MCF 10A (cell line): ENCODE measurements around the gene DDX10. TPM values are rescaled to one million over a fixed set of nuclear protein-coding genes. Genes with fewer than 3 reads are reported as not detected.
A peak's percentile ranks its signal among the peaks of the same experiment; 100 is the strongest.

ENCODE experiments used
- BruUV-seq: library from RNA; stranded (reverse); fragments of 400-500 nt; replicated peaks from 2 replicates; lab custom pipeline; 2021; lab: Mats Ljungman, UMichigan
- CTCF ChIA-PET: fragments of 300-600 bp; sonication (Branson Sonifier 250); formaldehyde crosslinking; extraction: SDS; loops from one replicate; lab custom pipeline; 2021; ENCODE audit warnings: antibody characterized with exemption, inconsistent platforms; lab: Yijun Ruan, JAX
- POLR2A ChIA-PET: fragments of 300-600, 350-650 bp; sonication (Branson Sonifier 250); formaldehyde crosslinking; extraction: SDS; loops from one replicate; lab custom pipeline; 2020; ENCODE audit warnings: antibody characterized with exemption, inconsistent platforms; lab: Yijun Ruan, JAX
- DNase-seq: peaks from one replicate; pipeline ENCODE4 v3.0.0-alpha.2; 2018; ENCODE audit not compliant: unreplicated experiment
- H3K27ac Mint-ChIP-seq: one replicate; pipeline ENCODE4 v1.8.0; 2022; ENCODE audit warnings: mild to moderate bottlenecking, low read depth, mixed read lengths; ENCODE audit not compliant: unreplicated experiment
- H3K27me3 Mint-ChIP-seq: one replicate; pipeline ENCODE4 v1.8.0; 2022; ENCODE audit warnings: mixed read lengths; ENCODE audit not compliant: insufficient read depth, unreplicated experiment
- H3K36me3 Mint-ChIP-seq: one replicate; pipeline ENCODE4 v1.8.0; 2022; ENCODE audit warnings: mild to moderate bottlenecking, moderate library complexity, mixed read lengths; ENCODE audit not compliant: insufficient read depth, unreplicated experiment
- H3K4me1 Mint-ChIP-seq: one replicate; pipeline ENCODE4 v1.8.0; 2022; ENCODE audit warnings: mixed read lengths; ENCODE audit not compliant: insufficient read depth, unreplicated experiment
- H3K4me3 Mint-ChIP-seq: one replicate; pipeline ENCODE4 v1.8.0; 2022; ENCODE audit warnings: mild to moderate bottlenecking, moderate library complexity, mixed read lengths; ENCODE audit not compliant: unreplicated experiment
- H3K9me3 Mint-ChIP-seq: one replicate; pipeline ENCODE4 v1.8.0; 2022; ENCODE audit warnings: mixed read lengths; ENCODE audit not compliant: unreplicated experiment
- CTCF ChIP-seq: fragments of 200-600 bp; IDR thresholded peaks from one replicate; pipeline ENCODE4 v1.8.0; 2022; ENCODE audit warnings: antibody characterized with exemption, mild to moderate bottlenecking; ENCODE audit not compliant: unreplicated experiment
- intact Hi-C: fragments of 100-400 bp; cut with micrococcal nuclease; formaldehyde crosslinking; loops from 2 replicates; pipeline ENCODE4 v1.14.1; 2022
- total RNA-seq: library from RNA; stranded (reverse); gene quantifications from 2 replicates; pipeline ENCODE4 v1.2.3, GENCODE V29; 2022

The DDX10 gene
- total RNA-seq, 1 experiment from 2014 or later, result 113 TPM

GRCh38 chr11:108881131-108881530, 216.3 kb downstream of the DDX10 start:
- no peak overlapping the region for H3K27ac Mint-ChIP-seq
- intact Hi-C loops, result no loop called here

GRCh38 chr11:108882211-108882831, 217.5 kb downstream of the DDX10 start:
- CTCF ChIA-PET, result no interaction called here
- intact Hi-C loops, result no loop called here

More at GRCh38 chr11:108881131-108881530, 216.3 kb downstream of the DDX10 start:
- Mint-ChIP-seq H3K27me3 (no peaks in the 10 kb centered on the region), H3K4me1 (no peaks in the 10 kb centered on the region), H3K36me3 (no peaks in the 10 kb centered on the region), H3K4me3 (no peak overlapping the region), H3K9me3 (no peaks in the 10 kb centered on the region)
- CTCF ChIA-PET, result interaction anchor here (0.6 kb wide), 1 partner anchor 481 kb away, joined by 3 read pairs; no protein-coding TSS in a partner anchor
- no peak for TF ChIP-seq CTCF
- POLR2A ChIA-PET, result no interaction called here
- DNase-seq, result no peak
- BruUV-seq, result no TSS peak

GRCh38 chr11:108886005-108886659, 221.3 kb downstream of the DDX10 start:
- ChIA-PET POLR2A (no interaction called here), CTCF (interaction anchor here (0.6 kb wide), 1 partner anchor 156 kb away, joined by 3 read pairs; no protein-coding TSS in a partner anchor)
- no peak overlapping the region for H3K4me3 Mint-ChIP-seq
- intact Hi-C loops, result no loop called here
- H3K9me3 Mint-ChIP-seq, result no peaks in the 10 kb centered on the region
- peak overlapping the region; percentile 27 for H3K27ac Mint-ChIP-seq
- BruUV-seq, result no TSS peak
- DNase-seq, result no peak
- no peaks in the 10 kb centered on the region for H3K36me3 Mint-ChIP-seq
- H3K27me3 Mint-ChIP-seq, result no peaks in the 10 kb centered on the region
- no peak for TF ChIP-seq CTCF
- H3K4me1 Mint-ChIP-seq, result peaks cover 6% of the 10 kb centered on the region

More at GRCh38 chr11:108882211-108882831, 217.5 kb downstream of the DDX10 start:
- peaks cover 6% of the 10 kb centered on the region for H3K4me1 Mint-ChIP-seq
- BruUV-seq, result no TSS peak
- POLR2A ChIA-PET, result no interaction called here
- no peak for TF ChIP-seq CTCF
- H3K36me3 Mint-ChIP-seq, result no peaks in the 10 kb centered on the region
- no peaks in the 10 kb centered on the region for H3K9me3 Mint-ChIP-seq
- no peak overlapping the region for H3K4me3 Mint-ChIP-seq
- H3K27ac Mint-ChIP-seq, result no peak overlapping the region
- DNase-seq, result no peak
- H3K27me3 Mint-ChIP-seq, result no peaks in the 10 kb centered on the region

GRCh38 chr11:108886660-108887009, 221.8 kb downstream of the DDX10 start:
- Mint-ChIP-seq H3K4me1 (peaks cover 6% of the 10 kb centered on the region), H3K27ac (peak overlapping the region; percentile 27), H3K4me3 (no peak overlapping the region), H3K9me3 (no peaks in the 10 kb centered on the region), H3K27me3 (no peaks in the 10 kb centered on the region), H3K36me3 (no peaks in the 10 kb centered on the region)
- CTCF ChIA-PET, result interaction anchor here (0.6 kb wide), 1 partner anchor 157 kb away, joined by 3 read pairs; no protein-coding TSS in a partner anchor
- no peak for TF ChIP-seq CTCF
- TSS peak; percentile 37 for BruUV-seq
- no peak for DNase-seq
- intact Hi-C loops, result no loop called here
- POLR2A ChIA-PET, result no interaction called here
